Stimulated activated CD4-positive, alpha-beta T cell treated with anti-CD3 and anti-CD28 coated beads, Interleukin-1b, Interleukin-23, amount 100 ng/mL, for 24 hours (primary cell): ENCODE measurements around the gene NGF.

Source experiments
- DNase-seq, 4 experiments: peaks; one replicate each; pipeline ENCODE4 v3.0.0-alpha.2; 2020; ENCODE audit warnings: low read depth in 4 of 4, low spot score in 1 of 4

NGF gene

DNA sequence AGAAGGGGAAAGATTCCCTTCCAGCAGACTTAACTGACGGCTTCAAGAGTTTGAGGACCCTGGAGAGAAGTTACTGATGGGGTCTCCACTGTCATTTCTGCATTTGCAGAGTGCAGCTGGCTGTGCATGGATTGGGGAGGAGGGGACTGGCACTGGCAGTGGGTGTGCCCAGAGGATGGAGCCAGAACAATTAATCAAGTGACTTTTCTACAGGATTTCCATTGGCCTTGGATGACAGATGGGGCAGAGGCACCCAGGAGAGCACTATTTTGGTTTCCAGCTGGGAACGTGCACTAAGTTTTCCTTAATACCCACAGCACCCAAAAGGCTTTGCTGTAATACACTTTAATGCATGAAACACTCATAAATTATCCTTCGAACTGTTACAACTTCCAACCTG is 1.3 kb downstream of the NGF start:
- no peak for DNase-seq

DNA sequence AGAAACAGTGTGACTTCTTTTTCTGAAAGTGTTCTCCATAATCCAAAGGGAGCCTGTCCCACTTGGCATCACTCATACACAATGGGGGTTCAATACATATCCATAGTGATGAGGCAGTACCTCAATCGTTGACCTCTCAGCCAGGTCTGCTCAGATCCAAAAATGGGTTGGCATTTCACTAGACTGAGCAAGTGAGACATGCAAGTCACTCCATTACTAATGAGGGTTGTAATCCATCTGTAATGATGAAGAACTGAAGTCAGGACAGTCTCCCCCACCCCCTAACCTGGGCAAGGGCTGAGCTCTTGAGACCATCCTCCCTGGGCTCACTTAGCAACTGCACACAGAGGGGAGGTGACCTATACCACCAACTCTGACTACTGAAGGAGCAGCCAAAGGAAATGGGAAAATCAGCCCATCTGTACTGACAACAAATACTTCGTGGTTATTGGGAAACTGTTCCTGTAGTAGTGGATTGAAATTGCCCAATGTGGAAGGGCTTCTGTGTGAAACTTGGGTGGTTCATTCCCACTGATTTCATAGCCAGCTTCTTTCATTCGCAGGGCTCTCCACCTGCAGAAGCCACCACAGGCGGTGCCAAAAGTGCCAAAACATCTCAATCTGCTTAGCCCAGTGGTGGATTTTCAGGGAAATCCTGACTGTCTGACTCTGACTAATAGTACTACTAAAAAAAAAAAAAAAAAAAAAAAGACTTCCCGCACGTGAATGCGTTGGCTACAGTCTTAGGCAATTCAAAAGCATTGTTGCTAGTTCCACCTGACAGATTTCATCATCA is 5.0 kb downstream of the NGF start:
- DNase-seq: no peak

GRCh38 chr1:115331558-115332331 is 6.3 kb downstream of the NGF start:
- no peak for DNase-seq

DNA sequence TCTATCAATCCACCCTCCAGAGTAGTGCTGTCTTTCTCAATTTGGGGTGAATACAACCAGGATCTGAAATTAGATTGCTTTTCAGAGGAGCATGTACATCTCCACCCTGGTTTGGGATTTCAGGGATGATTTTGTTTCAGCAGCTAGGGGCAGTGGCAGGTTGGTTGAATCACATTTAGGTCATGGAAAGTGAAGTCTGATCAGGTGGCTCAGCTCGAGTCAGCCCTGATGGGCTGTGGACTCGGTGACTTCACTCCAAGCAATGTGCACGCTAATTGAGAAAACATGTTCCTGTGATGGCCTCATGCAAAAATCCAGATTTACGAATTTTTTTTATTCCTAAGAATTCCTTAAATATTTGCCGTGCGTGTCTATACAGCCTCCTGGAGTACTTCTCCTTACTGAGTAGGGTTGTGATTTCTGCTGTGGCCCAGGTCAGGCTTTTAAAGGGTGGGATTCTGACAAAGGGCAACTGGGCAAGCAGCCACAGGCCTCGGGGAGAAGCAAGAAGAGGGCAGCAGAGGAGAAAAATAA is 7.5 kb downstream of the NGF start:
- no peak for DNase-seq

GRCh38 chr1:115329965-115330364 is 8.1 kb downstream of the NGF start:
- no peak for DNase-seq

GRCh38 chr1:115327270-115327669 is 10.8 kb downstream of the NGF start:
- DNase-seq: no peak

DNA sequence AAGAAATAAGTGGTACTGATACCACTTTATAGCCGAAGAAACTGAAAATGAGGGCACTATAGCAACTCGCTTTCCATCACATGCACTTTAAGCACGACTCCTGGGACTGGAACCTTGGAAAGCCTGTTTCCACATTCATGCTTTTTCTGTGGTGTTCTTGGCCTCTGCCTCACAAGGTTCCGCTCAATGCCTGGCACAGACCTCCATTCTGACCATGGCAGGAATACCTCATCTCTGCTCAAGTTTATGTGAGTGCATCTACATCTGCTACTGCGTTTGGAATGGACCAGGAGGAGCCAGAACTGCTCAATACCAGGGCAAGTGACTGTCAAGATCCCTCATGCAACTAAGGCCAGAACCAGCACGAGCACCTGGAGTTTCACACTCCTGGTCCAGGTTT is 11.6 kb downstream of the NGF start:
- no peak for DNase-seq

DNA sequence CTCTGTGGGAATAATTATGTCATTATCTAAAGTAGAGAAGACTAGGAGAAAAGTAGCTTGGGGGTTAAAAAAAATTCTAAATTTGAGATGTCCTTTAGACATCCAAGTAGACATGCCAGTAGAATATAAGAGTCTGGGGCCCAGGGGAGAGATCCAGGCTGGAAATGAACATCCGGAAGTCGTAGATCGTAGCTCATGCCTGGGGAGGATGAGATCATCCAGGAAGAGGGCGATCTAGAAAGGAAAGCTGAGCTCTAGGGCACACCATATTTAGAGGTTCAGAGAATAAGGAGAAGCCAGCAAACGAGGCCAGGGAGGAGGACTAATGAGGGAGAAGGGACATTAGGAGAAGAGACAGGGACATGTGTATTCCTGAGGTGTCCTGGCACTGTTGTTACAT is 12.2 kb downstream of the NGF start:
- no peak for DNase-seq

DNA sequence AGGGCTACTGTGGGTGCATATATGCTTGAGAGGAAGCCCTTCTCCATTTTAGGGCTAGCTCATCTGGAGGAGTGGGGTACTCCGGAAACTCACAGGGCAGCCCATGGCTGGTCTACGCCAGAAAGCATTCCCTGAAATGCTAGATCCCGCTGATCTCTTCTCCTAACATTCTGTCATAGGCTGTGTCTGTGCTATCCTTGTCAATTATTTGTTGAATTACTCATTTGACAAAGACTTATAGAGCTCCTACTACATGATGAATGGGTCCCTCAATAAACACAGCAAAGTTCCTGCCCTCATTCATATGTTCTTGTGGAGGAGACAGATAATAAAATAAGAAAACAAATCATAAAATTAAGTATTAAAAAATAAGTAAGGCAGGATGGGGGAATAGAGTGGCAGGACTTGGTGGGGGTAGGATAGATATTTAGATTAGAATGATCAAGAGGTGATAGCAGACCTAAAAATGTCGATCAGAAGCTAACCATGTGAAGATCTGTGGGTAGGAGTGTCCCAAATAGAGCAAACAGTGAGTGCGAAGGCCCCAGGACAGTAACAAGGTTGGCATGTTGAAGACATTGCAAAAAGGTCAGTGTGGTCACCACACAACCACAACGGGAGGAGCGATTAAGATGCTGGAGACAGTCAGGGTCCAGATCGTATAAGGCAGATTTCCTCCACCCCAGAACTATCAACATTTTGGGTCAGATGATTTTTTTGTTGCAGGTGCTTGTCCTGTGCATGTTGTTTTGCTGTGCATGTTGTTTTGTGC is 13.2 kb downstream of the NGF start:
- DNase-seq: no peak

- no peak for DNase-seq
These were observed 14.6 kb downstream of the NGF start for GRCh38 chr1:115323366-115324004.

DNA sequence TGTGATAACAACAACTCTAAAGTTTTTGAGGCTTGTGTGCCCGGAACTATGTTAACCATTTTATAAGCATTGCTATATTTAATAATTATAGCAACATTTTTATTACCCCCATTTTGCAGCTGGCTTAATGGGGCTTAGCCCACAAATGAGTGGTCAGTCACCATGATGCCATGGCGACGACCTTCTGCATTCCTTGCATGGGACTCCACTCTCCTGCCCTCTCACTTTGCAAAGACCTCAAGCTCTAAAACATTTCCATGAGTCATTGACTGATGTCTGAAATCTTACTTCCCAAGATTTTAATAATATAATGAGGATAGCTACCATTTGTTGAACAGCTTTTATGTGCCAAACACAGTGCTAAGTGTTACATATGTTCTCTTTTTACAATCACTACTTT is 15.4 kb downstream of the NGF start:
- DNase-seq: no peak

DNA sequence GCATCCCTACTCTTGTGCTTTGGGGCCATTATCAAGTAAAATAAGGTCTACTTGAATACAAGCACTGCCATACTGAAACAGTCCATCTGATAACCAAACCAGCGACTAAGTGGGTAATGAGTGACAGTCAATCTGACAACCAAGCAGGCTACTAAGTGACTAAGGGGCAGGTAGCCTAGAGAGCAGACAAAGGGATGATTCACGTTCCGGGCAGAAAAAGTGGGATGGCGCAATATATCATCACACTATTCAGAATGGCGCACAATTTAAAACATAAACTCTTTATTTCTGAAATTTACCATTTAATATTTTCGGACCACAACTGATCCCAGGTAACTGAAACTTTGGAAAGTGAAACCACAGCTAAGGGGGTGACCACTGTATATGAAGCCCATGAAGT is 17.7 kb downstream of the NGF start:
- DNase-seq: no peak

GRCh38 chr1:115319706-115320105 is 18.3 kb downstream of the NGF start:
- no peak for DNase-seq

GRCh38 chr1:115317101-115318012 is 20.7 kb downstream of the NGF start:
- no peak for DNase-seq

DNA sequence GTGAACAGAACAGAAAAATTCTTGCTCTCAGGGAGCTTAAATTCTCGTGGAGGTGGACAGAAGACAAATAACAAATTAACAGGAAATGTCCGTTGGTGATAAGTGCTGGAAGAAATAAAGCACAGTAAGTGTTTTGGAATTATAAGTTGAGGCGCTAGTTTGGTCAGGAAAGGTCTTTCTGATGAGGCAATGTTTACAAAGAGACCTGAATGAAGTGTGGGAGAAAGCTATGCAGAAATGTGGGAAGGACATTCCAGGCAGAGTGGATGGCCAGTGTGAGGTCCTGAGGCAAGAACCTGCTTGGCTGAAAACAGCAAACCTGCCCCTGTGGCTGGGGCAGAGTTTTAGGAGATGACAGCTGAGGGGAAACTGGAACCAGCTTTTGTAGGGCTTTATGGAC is 23.3 kb downstream of the NGF start:
- DNase-seq: no peak

DNA sequence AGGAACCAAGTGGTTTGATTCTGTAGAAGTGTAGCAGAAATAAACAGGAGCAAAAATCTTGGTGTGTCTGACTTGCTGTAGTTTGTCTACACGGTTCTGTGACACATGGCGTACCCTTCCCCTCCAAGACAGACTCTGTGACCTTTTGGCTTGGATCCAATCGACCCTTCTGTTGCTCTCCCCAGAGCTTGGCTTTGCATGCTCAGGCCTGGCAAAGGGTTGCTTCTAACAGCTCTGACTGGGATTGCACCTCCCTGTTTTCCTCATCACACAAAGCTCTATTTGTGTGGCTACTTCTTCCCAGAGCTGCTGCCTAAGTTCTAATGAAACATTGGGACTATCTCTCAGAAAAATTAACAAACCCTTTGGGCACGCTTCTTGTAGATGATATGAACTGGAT is 24.0 kb downstream of the NGF start:
- DNase-seq: no peak

GRCh38 chr1:115313182-115313581 is 24.9 kb downstream of the NGF start:
- no peak for DNase-seq

- no peak for DNase-seq
These were observed 25.3 kb downstream of the NGF start for GRCh38 chr1:115312742-115313141.

- no peak for DNase-seq
These were observed 26.5 kb downstream of the NGF start for GRCh38 chr1:115311474-115311989.
